Measurements from ENCODE around the gene TRAF1. TPM values are rescaled to one million over a fixed set of nuclear protein-coding genes. Genes with fewer than 3 reads are reported as not detected.
"Not testable (repeated sequence)": the region's sequence is repeated elsewhere in the genome, so short reads cannot be mapped to it uniquely, and the experiment has no call there.

The TRAF1 gene
- total RNA-seq (100 to 1,000 TPM; 174 to 181 TPM), polyA plus RNA-seq (10 to 100 TPM in 1 of 2 donors, 1 to 10 TPM in 1; 7.8 to 14.4 TPM)

DNA sequence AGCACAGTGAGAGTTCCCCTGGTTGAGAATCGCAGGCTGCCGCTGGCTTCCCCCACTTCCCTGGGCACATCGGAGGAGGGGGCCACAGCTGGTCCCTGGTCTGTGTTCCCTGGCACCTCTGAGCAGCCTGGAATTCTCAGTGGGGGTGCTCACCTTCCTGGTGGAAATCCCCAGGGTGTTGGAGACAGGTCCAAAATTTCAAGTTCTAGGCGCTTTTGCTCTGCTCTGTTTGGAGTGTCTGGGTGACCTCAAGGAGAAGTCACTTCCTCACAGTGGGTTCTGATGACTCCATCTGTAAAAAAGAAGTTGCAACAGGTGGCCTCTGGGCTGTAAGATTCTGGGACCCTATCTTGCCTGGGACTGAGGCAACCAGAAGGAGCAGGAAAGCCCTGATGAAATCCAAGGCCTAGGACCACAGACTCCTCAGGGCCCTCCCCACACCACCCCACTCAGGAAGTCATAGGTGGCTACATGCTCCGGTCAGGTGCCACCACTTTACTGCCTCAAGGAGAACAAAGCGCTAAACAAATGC lies at the start of gene TRAF1:
Gene TRAF1, minus strand, starts transcription at position 400 of the 532 bp plus-strand sequence. CDS start 721 bp downstream, outside the sequence.
- Mint-ChIP-seq H3K27ac (peak within 1 kb of the TSS; percentile 91 to 99 (median 98)), H3K4me3 (peak within 1 kb of the TSS; percentile 83 to 97 (median 95)), H3K27me3 (no peaks in the 10 kb centered on the region), H3K4me1 (peaks cover 52 to 92% (median 70%) of the 10 kb centered on the region in 4 donors), H3K9me3 (no peaks in the 10 kb centered on the region), H3K36me3 (peaks cover 33 to 54% of the 10 kb centered on the region in 2 donors)
- ChIA-PET POLR2A (ENCODE audit: partially characterized antibody) (interaction anchor here (1.4 to 74.5 kb wide), 4 partner anchors 13 to 133 kb away, joined by 6 to 5577 read pairs (median 2863); partner anchors contain the start of genes FBXW2, PHF19, PSMD5 and TRAF1), CTCF (ENCODE audit: partially characterized antibody) (interaction anchor here (0.7 to 2.8 kb wide), 14 partner anchors 10 to 80 kb away, joined by 3 to 17 read pairs (median 3); no protein-coding TSS in a partner anchor)
- Histone ChIP-seq H3K9me3 (ENCODE audit: control insufficient read depth in 1 of 2, low read length in 2 of 2) (no peaks in the 10 kb centered on the region), H3K27me3 (ENCODE audit: insufficient read depth, low read length) (no peaks in the 10 kb centered on the region), H3K4me3 (ENCODE audit: low read length in 2 of 2) (peak within 1 kb of the TSS; percentile 77 to 88), H3K27ac (ENCODE audit: low read depth, low read length) (peak within 1 kb of the TSS; percentile 99), H3K4me1 (ENCODE audit: insufficient read depth, low read length) (peaks cover 84% of the 10 kb centered on the region), H3K36me3 (ENCODE audit: insufficient read depth, low read length) (no peaks in the 10 kb centered on the region)
- intact Hi-C loops (cut with micrococcal nuclease) = loop anchor here (1.0 to 2.0 kb wide), 4 partner anchors 10 to 50 kb away; no protein-coding TSS in a partner anchor
- peak in 2 of 5 donors; percentile 52 to 78 for DNase-seq

GRCh38 chr9:120974921-120975320 lies 48.3 kb upstream of the TRAF1 start:
- Mint-ChIP-seq H3K4me3 (peak overlapping the region in 4 of 8 donors; percentile 15 to 38 (median 32)), H3K4me1 (peaks cover 17 to 18% (median 18%) of the 10 kb centered on the region in 4 donors), H3K27me3 (no peaks in the 10 kb centered on the region), H3K9me3 (no peaks in the 10 kb centered on the region), H3K36me3 (no peaks in the 10 kb centered on the region), H3K27ac (peak overlapping the region; percentile 49 to 86 (median 83))
- Histone ChIP-seq H3K4me1 (ENCODE audit: insufficient read depth, low read length) (peaks cover 15% of the 10 kb centered on the region), H3K9me3 (ENCODE audit: control insufficient read depth in 1 of 2, low read length in 2 of 2) (no peaks in the 10 kb centered on the region), H3K4me3 (ENCODE audit: low read length in 2 of 2) (no peak overlapping the region), H3K27ac (ENCODE audit: low read depth, low read length) (peak overlapping the region; percentile 7), H3K36me3 (ENCODE audit: insufficient read depth, low read length) (no peaks in the 10 kb centered on the region), H3K27me3 (ENCODE audit: insufficient read depth, low read length) (no peaks in the 10 kb centered on the region)
- intact Hi-C loops (cut with micrococcal nuclease) = no loop called here
- DNase-seq = peak in 4 of 5 donors; percentile 1 to 19 (median 14)
- ChIA-PET POLR2A (ENCODE audit: partially characterized antibody) (no interaction called here), CTCF (ENCODE audit: partially characterized antibody) (interaction anchor here (1.0 kb wide), 1 partner anchor 10 kb away, joined by 3 read pairs; no protein-coding TSS in a partner anchor)

DNA sequence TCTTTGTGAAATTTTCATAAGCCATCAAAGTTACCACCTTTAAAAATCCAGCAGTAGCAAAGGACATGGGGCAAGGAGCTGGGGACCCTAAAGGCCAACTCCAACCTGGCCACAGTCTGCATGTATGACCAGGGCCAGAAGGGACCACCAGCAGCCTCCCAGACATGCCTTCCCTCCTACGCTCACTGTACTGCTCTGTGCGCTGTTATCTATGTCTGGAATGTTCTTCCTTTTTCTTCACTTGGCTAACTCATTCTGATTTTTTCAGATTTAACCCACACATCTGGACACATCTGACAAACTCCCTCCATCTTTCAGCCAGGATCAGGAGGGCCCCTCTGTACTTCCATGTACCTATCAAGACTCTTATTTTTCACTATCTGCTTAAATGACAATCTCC lies 47.6 kb upstream of the TRAF1 start:
- POLR2A ChIA-PET (ENCODE audit: partially characterized antibody) = interaction anchor here (0.7 kb wide), 1 partner anchor 1915 kb away, joined by 3 read pairs; no protein-coding TSS in a partner anchor
- Mint-ChIP-seq H3K27me3 (no peaks in the 10 kb centered on the region), H3K4me1 (peaks cover 17 to 18% (median 18%) of the 10 kb centered on the region in 4 donors), H3K27ac (peak overlapping the region in 3 of 7 donors; percentile 49 to 73 (median 68)), H3K4me3 (no peak overlapping the region), H3K9me3 (no peaks in the 10 kb centered on the region), H3K36me3 (no peaks in the 10 kb centered on the region)
- no peak for DNase-seq
- no peaks in the 10 kb centered on the region for H3K36me3 ChIP-seq (ENCODE audit: insufficient read depth, low read length)
- no peaks in the 10 kb centered on the region for H3K27me3 ChIP-seq (ENCODE audit: insufficient read depth, low read length)
- no peak overlapping the region for H3K27ac ChIP-seq (ENCODE audit: low read depth, low read length)
- H3K4me3 ChIP-seq (ENCODE audit: low read length in 2 of 2) = no peak overlapping the region
- peaks cover 15% of the 10 kb centered on the region for H3K4me1 ChIP-seq (ENCODE audit: insufficient read depth, low read length)
- no peaks in the 10 kb centered on the region for H3K9me3 ChIP-seq (ENCODE audit: control insufficient read depth in 1 of 2, low read length in 2 of 2)
- intact Hi-C loops (cut with micrococcal nuclease) = no loop called here
- CTCF ChIA-PET (ENCODE audit: partially characterized antibody) = interaction anchor here (1.2 kb wide), 1 partner anchor 86 kb away, joined by 4 read pairs; no protein-coding TSS in a partner anchor

GRCh38 chr9:120971938-120972337 lies 45.3 kb upstream of the TRAF1 start:
- Histone ChIP-seq H3K27me3 (ENCODE audit: insufficient read depth, low read length) (no peaks in the 10 kb centered on the region), H3K4me3 (ENCODE audit: low read length in 2 of 2) (no peak overlapping the region), H3K4me1 (ENCODE audit: insufficient read depth, low read length) (peaks cover 15% of the 10 kb centered on the region), H3K27ac (ENCODE audit: low read depth, low read length) (no peak overlapping the region), H3K9me3 (ENCODE audit: control insufficient read depth in 1 of 2, low read length in 2 of 2) (no peaks in the 10 kb centered on the region), H3K36me3 (ENCODE audit: insufficient read depth, low read length) (no peaks in the 10 kb centered on the region)
- no peak overlapping the region for H3K4me3 Mint-ChIP-seq
- intact Hi-C loops (cut with micrococcal nuclease) = no loop called here
- no peak for DNase-seq
- peaks cover 17 to 18% (median 18%) of the 10 kb centered on the region in 4 donors for H3K4me1 Mint-ChIP-seq
- H3K27ac Mint-ChIP-seq = peak overlapping the region in 1 of 7 donors; percentile 36
- H3K36me3 Mint-ChIP-seq = peaks cover 0 to 2% of the 10 kb centered on the region in 2 donors
- POLR2A ChIA-PET (ENCODE audit: partially characterized antibody) = interaction anchor here (1.6 kb wide), 1 partner anchor 35 kb away, joined by 4 read pairs; no protein-coding TSS in a partner anchor
- H3K9me3 Mint-ChIP-seq = no peaks in the 10 kb centered on the region
- no peaks in the 10 kb centered on the region for H3K27me3 Mint-ChIP-seq
- CTCF ChIA-PET (ENCODE audit: partially characterized antibody) = interaction anchor here (0.9 to 1.0 kb wide), 2 partner anchors 10 to 11 kb away, joined by 3 to 4 read pairs; no protein-coding TSS in a partner anchor

DNA sequence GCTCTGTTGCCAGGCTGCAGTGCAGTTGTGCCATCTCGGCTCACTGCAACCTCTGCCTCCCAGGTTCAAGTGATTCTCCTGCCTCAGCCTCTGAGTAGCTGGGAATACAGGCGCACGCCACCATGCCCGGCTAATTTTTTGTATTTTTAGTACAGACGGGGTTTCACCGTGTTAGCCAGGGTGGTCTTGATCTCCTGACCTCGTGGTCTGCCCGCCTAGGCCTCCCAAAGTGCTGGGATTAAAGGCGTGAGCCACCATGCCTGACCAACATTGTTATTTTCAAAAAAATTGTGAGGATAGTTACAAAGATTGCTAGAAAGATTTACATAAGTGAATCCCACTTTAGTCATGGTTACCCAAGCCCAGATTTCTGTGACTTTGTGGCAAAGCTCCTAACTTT lies 44.9 kb upstream of the TRAF1 start:
- DNase-seq; H3K27me3 ChIP-seq (ENCODE audit: insufficient read depth, low read length); H3K36me3 Mint-ChIP-seq; H3K27me3 Mint-ChIP-seq; POLR2A ChIA-PET (ENCODE audit: partially characterized antibody); H3K9me3 Mint-ChIP-seq; H3K27ac Mint-ChIP-seq; intact Hi-C loops (cut with micrococcal nuclease); H3K4me3 ChIP-seq (ENCODE audit: low read length in 2 of 2); H3K36me3 ChIP-seq (ENCODE audit: insufficient read depth, low read length); H3K4me3 Mint-ChIP-seq; H3K9me3 ChIP-seq (ENCODE audit: control insufficient read depth in 1 of 2, low read length in 2 of 2); H3K27ac ChIP-seq (ENCODE audit: low read depth, low read length): not testable (repeated sequence)
- H3K4me1 Mint-ChIP-seq = peaks cover 17 to 18% (median 18%) of the 10 kb centered on the region in 4 donors
- peaks cover 15% of the 10 kb centered on the region for H3K4me1 ChIP-seq (ENCODE audit: insufficient read depth, low read length)
- CTCF ChIA-PET (ENCODE audit: partially characterized antibody) = interaction anchor here (0.9 kb wide), 1 partner anchor 10 kb away, joined by 4 read pairs; no protein-coding TSS in a partner anchor

GRCh38 chr9:120970244-120970643 lies 43.6 kb upstream of the TRAF1 start:
- CTCF ChIA-PET (ENCODE audit: partially characterized antibody) = interaction anchor here (1.3 to 1.5 kb wide), 2 partner anchors 9 to 11 kb away, joined by 3 to 7 read pairs; no protein-coding TSS in a partner anchor
- H3K27ac Mint-ChIP-seq = no peak overlapping the region

GRCh38 chr9:120966013-120966369 lies 39.4 kb upstream of the TRAF1 start:
- intact Hi-C loops (cut with micrococcal nuclease) = no loop called here
- no peaks in the 10 kb centered on the region for H3K4me1 ChIP-seq (ENCODE audit: insufficient read depth, low read length)
- Mint-ChIP-seq H3K9me3 (no peaks in the 10 kb centered on the region), H3K27me3 (no peaks in the 10 kb centered on the region), H3K4me3 (no peak overlapping the region), H3K36me3 (peaks cover 0 to 17% of the 10 kb centered on the region in 2 donors), H3K4me1 (no peaks in the 10 kb centered on the region), H3K27ac (no peak overlapping the region)
- no peaks in the 10 kb centered on the region for H3K36me3 ChIP-seq (ENCODE audit: insufficient read depth, low read length)
- no peak for DNase-seq
- H3K4me3 ChIP-seq (ENCODE audit: low read length in 2 of 2) = no peak overlapping the region
- no peak overlapping the region for H3K27ac ChIP-seq (ENCODE audit: low read depth, low read length)
- no peaks in the 10 kb centered on the region for H3K9me3 ChIP-seq (ENCODE audit: control insufficient read depth in 1 of 2, low read length in 2 of 2)
- ChIA-PET CTCF (ENCODE audit: partially characterized antibody) (no interaction called here), POLR2A (ENCODE audit: partially characterized antibody) (no interaction called here)
- H3K27me3 ChIP-seq (ENCODE audit: insufficient read depth, low read length) = no peaks in the 10 kb centered on the region

More at GRCh38 chr9:120970244-120970643, 43.6 kb upstream of the TRAF1 start:
- no peak overlapping the region for H3K27ac ChIP-seq (ENCODE audit: low read depth, low read length)
- H3K4me1 ChIP-seq (ENCODE audit: insufficient read depth, low read length) = peaks cover 10% of the 10 kb centered on the region
- Mint-ChIP-seq H3K4me1 (peaks cover 11 to 13% (median 12%) of the 10 kb centered on the region in 4 donors), H3K4me3 (no peak overlapping the region), H3K36me3 (peaks cover 0 to 2% of the 10 kb centered on the region in 2 donors), H3K27me3 (no peaks in the 10 kb centered on the region), H3K9me3 (no peaks in the 10 kb centered on the region)
- H3K4me3 ChIP-seq (ENCODE audit: low read length in 2 of 2) = no peak overlapping the region
- H3K27me3 ChIP-seq (ENCODE audit: insufficient read depth, low read length) = no peaks in the 10 kb centered on the region
- no peak for DNase-seq
- intact Hi-C loops (cut with micrococcal nuclease) = no loop called here
- POLR2A ChIA-PET (ENCODE audit: partially characterized antibody) = no interaction called here
- H3K36me3 ChIP-seq (ENCODE audit: insufficient read depth, low read length) = no peaks in the 10 kb centered on the region
- H3K9me3 ChIP-seq (ENCODE audit: control insufficient read depth in 1 of 2, low read length in 2 of 2) = no peaks in the 10 kb centered on the region
